OCI-LY3 (cell line): ENCODE data around the gene ZBTB7C.

Experiments used
- H2AFZ ChIP-seq: fragments of 200-600, 300-600 bp; shearing (Covaris generic); 2 replicates; pipeline ENCODE4 v1.6.0; 2014; ENCODE audit warnings: antibody characterized with exemption, low read depth, low read length
- H3K27ac ChIP-seq: fragments of 200-600, 300-600 bp; sonication (generic); 2 replicates; pipeline ENCODE4 v1.5.1; 2014; ENCODE audit warnings: mild to moderate bottlenecking, low read length, moderate library complexity, mixed read lengths
- H3K27me3 ChIP-seq: fragments of 200-600, 300-600 bp; sonication (generic); 2 replicates; pipeline ENCODE4 v1.6.1; 2014; ENCODE audit warnings: low read depth, low read length, mixed read lengths
- H3K36me3 ChIP-seq: fragments of 200-600, 300-600 bp; sonication (generic); replicated peaks from 2 replicates; pipeline ENCODE3; 2014; ENCODE audit warnings: low read depth, low read length, mixed read lengths
- H3K4me1 ChIP-seq: fragments of 300-600, 200-600 bp; sonication (generic); 2 replicates; pipeline ENCODE4 v1.6.1; 2014; ENCODE audit warnings: low read length, mixed read lengths
- H3K4me2 ChIP-seq: fragments of 200-600, 300-600 bp; sonication (generic); 2 replicates; pipeline ENCODE4 v1.6.1; 2014; ENCODE audit warnings: low read length, mixed read lengths
- H3K4me3 ChIP-seq: fragments of 300-600, 200-600 bp; sonication (generic); 2 replicates; pipeline ENCODE4 v1.5.1; 2014; ENCODE audit warnings: antibody characterized with exemption, mild to moderate bottlenecking, low read length, moderate library complexity
- H3K79me2 ChIP-seq: fragments of 300-600, 200-600 bp; shearing (Covaris generic); 2 replicates; pipeline ENCODE4 v1.6.1; 2014; ENCODE audit warnings: mild to moderate bottlenecking, low read length, mixed read lengths
- H3K9ac ChIP-seq: fragments of 300-600, 200-600 bp; shearing (Covaris generic); 2 replicates; pipeline ENCODE4 v1.6.0; 2014; ENCODE audit warnings: mild to moderate bottlenecking, low read length, moderate library complexity
- H3K9me3 ChIP-seq: fragments of 200-600, 300-600 bp; shearing (Covaris generic); 2 replicates; pipeline ENCODE4 v1.6.1; 2014; ENCODE audit warnings: low read length, mixed read lengths; ENCODE audit not compliant: insufficient read depth
- H4K20me1 ChIP-seq: fragments of 200-600, 300-600 bp; sonication (generic); 2 replicates; pipeline ENCODE4 v1.6.1; 2016; ENCODE audit warnings: low read length, mixed read lengths; ENCODE audit not compliant: insufficient read depth
- CTCF ChIP-seq: fragments of 200-600, 300-600 bp; sonication (generic); IDR thresholded peaks from 2 replicates; pipeline ENCODE4 v1.5.1; 2014; ENCODE audit warnings: antibody characterized with exemption, low read length, low read depth
- EZH2phosphoT487 ChIP-seq: fragments of 200-600 bp; shearing (Covaris generic); IDR thresholded peaks from 2 replicates; pipeline ENCODE4 v1.6.1; 2018; ENCODE audit warnings: antibody characterized with exemption, mixed run types, low read depth

ZBTB7C gene

GRCh38 chr18:48428475-48429177 lies 19.4 kb upstream of the ZBTB7C start:
- no peak overlapping the region for H3K4me3 ChIP-seq
- no peaks in the 10 kb centered on the region for H3K79me2 ChIP-seq
- H3K27ac ChIP-seq: no peak overlapping the region
- TF ChIP-seq CTCF (no peak), EZH2phosphoT487 (no peak)
- peaks cover 48% of the 10 kb centered on the region for H3K27me3 ChIP-seq
- H3K9me3 ChIP-seq: no peaks in the 10 kb centered on the region
- H4K20me1 ChIP-seq: no peaks in the 10 kb centered on the region
- H3K9ac ChIP-seq: no peak overlapping the region
- no peak overlapping the region for H3K4me2 ChIP-seq
- no peak overlapping the region for H2AFZ ChIP-seq
- no peaks in the 10 kb centered on the region for H3K36me3 ChIP-seq
- H3K4me1 ChIP-seq: no peaks in the 10 kb centered on the region

DNA sequence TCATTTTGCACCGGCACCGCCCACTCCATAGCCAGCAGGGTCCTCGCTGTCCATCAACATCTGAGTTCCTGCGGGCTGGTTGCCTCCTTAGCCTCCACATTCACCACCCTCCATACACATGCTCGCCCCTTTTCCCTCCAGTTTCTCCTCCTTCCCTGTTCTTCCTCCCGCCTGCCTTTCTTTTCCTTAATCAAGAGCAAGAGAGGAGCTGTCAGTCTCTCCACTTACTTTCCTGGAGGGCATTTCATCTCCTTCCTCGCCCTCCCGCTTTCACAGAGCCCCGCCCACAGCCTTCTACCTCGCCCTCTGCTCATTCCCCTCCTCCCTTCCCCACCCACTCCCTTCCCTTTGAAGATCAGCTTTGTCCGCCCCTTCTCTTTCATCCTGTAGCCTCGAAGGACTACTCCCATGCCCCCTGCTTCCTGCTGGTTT lies 13.8 kb upstream of the ZBTB7C start:
- Histone ChIP-seq H3K9me3 (no peaks in the 10 kb centered on the region), H4K20me1 (no peaks in the 10 kb centered on the region), H3K79me2 (no peaks in the 10 kb centered on the region), H3K4me3 (no peak overlapping the region), H3K9ac (no peak overlapping the region), H2AFZ (no peak overlapping the region), H3K4me2 (no peak overlapping the region), H3K36me3 (no peaks in the 10 kb centered on the region), H3K27ac (no peak overlapping the region), H3K4me1 (peaks cover 4% of the 10 kb centered on the region; the same call in 1 of the 2 replicates), H3K27me3 (peaks cover 56% of the 10 kb centered on the region)
- TF ChIP-seq EZH2phosphoT487 (no peak), CTCF (no peak)

DNA sequence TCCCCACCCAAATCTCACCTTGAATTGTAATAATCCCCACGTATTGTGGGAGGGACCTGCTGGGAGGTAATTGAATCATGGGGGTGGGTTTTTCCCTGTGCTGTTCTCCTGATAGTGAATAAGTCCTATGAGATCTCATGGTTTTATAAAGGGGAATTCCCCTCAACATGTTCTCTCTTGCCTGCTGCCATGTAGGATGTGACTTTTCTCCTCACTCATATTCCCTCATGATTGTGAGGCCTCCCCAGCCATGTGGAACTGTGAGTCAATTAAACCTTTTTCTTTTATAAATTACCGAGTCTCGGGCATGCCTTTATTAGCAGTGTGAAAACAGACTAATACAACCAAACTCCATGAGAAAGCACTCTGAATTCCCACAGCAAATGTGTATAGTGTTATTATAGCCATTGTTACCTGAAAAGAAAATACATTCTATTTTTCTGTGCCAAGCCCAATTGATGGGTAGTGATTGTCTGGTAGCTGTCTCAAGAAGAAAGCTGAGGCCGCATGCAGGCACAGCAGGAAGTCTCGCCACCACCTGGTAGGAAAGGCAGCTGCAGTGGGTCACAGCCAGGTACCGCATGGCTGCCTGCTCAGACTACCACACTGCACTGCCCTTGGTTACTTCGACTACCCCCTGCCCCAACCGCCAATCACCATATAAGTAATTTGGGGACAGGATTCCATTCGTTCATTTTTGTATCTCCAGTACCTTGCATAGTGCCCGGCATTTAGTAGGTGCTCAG lies 10.3 kb upstream of the ZBTB7C start:
- H2AFZ ChIP-seq: no peak overlapping the region
- peaks cover 50% of the 10 kb centered on the region for H3K27me3 ChIP-seq
- H3K4me1 ChIP-seq: peaks cover 4% of the 10 kb centered on the region; the same call in 1 of the 2 replicates
- no peak for TF ChIP-seq EZH2phosphoT487
- no peak for TF ChIP-seq CTCF
- no peaks in the 10 kb centered on the region for H3K9me3 ChIP-seq
- H4K20me1 ChIP-seq: no peaks in the 10 kb centered on the region
- H3K36me3 ChIP-seq: no peaks in the 10 kb centered on the region
- H3K9ac ChIP-seq: no peak overlapping the region
- no peak overlapping the region for H3K27ac ChIP-seq
- no peaks in the 10 kb centered on the region for H3K79me2 ChIP-seq
- H3K4me2 ChIP-seq: no peak overlapping the region
- no peak overlapping the region for H3K4me3 ChIP-seq

DNA sequence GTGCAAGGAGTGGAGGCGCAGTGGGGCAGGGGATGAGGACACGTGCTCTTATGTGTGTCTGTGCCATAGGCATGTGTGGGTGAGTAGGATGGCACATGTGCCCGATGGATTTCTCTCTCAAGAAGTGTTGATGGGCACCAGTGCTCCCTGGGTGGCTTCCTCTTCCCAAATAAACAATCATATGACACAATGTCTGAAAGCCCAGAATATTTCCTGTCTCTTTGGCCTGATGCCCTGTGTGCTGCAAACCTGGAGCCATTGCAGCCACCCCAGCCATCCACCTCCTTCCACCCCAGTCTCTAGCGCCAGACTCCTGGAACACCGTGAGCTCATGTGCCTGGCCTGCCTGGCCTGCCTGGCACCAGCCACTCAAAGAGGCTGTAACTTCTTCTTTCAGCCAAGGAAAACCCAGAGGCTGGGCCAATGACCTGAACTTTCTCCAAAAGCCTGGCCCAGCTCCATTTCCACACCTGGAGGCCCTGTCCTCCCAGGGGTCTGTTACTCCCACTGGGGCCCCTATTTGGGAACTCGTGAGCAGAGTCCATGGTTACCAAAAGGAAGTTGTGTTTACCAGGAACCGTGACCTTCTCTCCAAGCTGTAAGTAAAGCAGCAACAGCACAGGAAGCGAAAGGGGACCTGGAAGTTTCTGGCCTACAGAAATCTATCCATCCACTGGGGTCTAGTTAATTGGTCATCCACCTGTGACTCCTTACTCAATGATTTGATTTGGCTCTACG lies 9.5 kb upstream of the ZBTB7C start:
- Histone ChIP-seq H4K20me1 (no peaks in the 10 kb centered on the region), H2AFZ (no peak overlapping the region), H3K79me2 (no peaks in the 10 kb centered on the region), H3K27ac (no peak overlapping the region), H3K36me3 (no peaks in the 10 kb centered on the region), H3K4me3 (no peak overlapping the region), H3K4me2 (no peak overlapping the region), H3K9me3 (no peaks in the 10 kb centered on the region), H3K9ac (no peak overlapping the region), H3K4me1 (peaks cover 4% of the 10 kb centered on the region; the same call in 1 of the 2 replicates), H3K27me3 (peaks cover 50% of the 10 kb centered on the region)
- no peak for TF ChIP-seq EZH2phosphoT487
- no peak for TF ChIP-seq CTCF
